ENCODE data around the gene LRMDA.

Gene LRMDA

GRCh38 chr10:76329891-76330575 is 898.6 kb downstream of the LRMDA start:
- Histone ChIP-seq H3K9ac (no peak overlapping the region), H3K27me3 (ENCODE audit: insufficient read depth, low read depth) (no peaks in the 10 kb centered on the region), H3K27ac (no peak overlapping the region), H3K79me2 (ENCODE audit: insufficient read depth, low read depth) (no peaks in the 10 kb centered on the region), H3K4me3 (IDR thresholded peaks at IDR 0.05; ENCODE audit: insufficient read depth, low read depth, low read length) (no peak overlapping the region), H3K36me3 (ENCODE audit: insufficient read depth) (no peaks in the 10 kb centered on the region), H4K20me1 (ENCODE audit: insufficient read depth) (no peaks in the 10 kb centered on the region), H3K4me1 (ENCODE audit: low read depth, poor library complexity, severe bottlenecking) (no peaks in the 10 kb centered on the region), H2AFZ (ENCODE audit: low read depth) (no peak overlapping the region), H3K4me2 (no peak overlapping the region)
- TF ChIP-seq CTCF (conservative IDR thresholded peaks at IDR 0.05; ENCODE audit: low read depth, low read length): no peak

GRCh38 chr10:76331742-76332141 is 900.3 kb downstream of the LRMDA start:
- H4K20me1 ChIP-seq (ENCODE audit: insufficient read depth): no peaks in the 10 kb centered on the region
- H3K27me3 ChIP-seq (ENCODE audit: insufficient read depth, low read depth): no peaks in the 10 kb centered on the region
- H3K4me1 ChIP-seq (ENCODE audit: low read depth, poor library complexity, severe bottlenecking): peaks cover 5% of the 10 kb centered on the region
- H3K27ac ChIP-seq: no peak overlapping the region
- no peak for TF ChIP-seq CTCF (conservative IDR thresholded peaks at IDR 0.05; ENCODE audit: low read depth, low read length)
- no peak overlapping the region for H2AFZ ChIP-seq (ENCODE audit: low read depth)
- no peak overlapping the region for H3K4me3 ChIP-seq (IDR thresholded peaks at IDR 0.05; ENCODE audit: insufficient read depth, low read depth, low read length)
- H3K9ac ChIP-seq: no peak overlapping the region
- no peaks in the 10 kb centered on the region for H3K36me3 ChIP-seq (ENCODE audit: insufficient read depth)
- no peak overlapping the region for H3K4me2 ChIP-seq
- no peaks in the 10 kb centered on the region for H3K79me2 ChIP-seq (ENCODE audit: insufficient read depth, low read depth)

- H3K4me1 ChIP-seq (ENCODE audit: low read depth, poor library complexity, severe bottlenecking): peaks cover 21% of the 10 kb centered on the region
- no peak overlapping the region for H2AFZ ChIP-seq (ENCODE audit: low read depth)
- no peaks in the 10 kb centered on the region for H4K20me1 ChIP-seq (ENCODE audit: insufficient read depth)
- H3K79me2 ChIP-seq (ENCODE audit: insufficient read depth, low read depth): no peaks in the 10 kb centered on the region
- H3K4me2 ChIP-seq: no peak overlapping the region
- no peak overlapping the region for H3K27ac ChIP-seq
- H3K9ac ChIP-seq: no peak overlapping the region
- no peak overlapping the region for H3K4me3 ChIP-seq (IDR thresholded peaks at IDR 0.05; ENCODE audit: insufficient read depth, low read depth, low read length)
- TF ChIP-seq CTCF (conservative IDR thresholded peaks at IDR 0.05; ENCODE audit: low read depth, low read length): no peak
- no peaks in the 10 kb centered on the region for H3K27me3 ChIP-seq (ENCODE audit: insufficient read depth, low read depth)
- H3K36me3 ChIP-seq (ENCODE audit: insufficient read depth): no peaks in the 10 kb centered on the region
Observed at GRCh38 chr10:76333326-76333725, 901.9 kb downstream of the LRMDA start.

GRCh38 chr10:76333796-76334195 is 902.4 kb downstream of the LRMDA start:
- Histone ChIP-seq H3K4me1 (ENCODE audit: low read depth, poor library complexity, severe bottlenecking) (peaks cover 25% of the 10 kb centered on the region), H3K4me2 (no peak overlapping the region), H3K36me3 (ENCODE audit: insufficient read depth) (no peaks in the 10 kb centered on the region), H3K27me3 (ENCODE audit: insufficient read depth, low read depth) (no peaks in the 10 kb centered on the region), H2AFZ (ENCODE audit: low read depth) (no peak overlapping the region), H3K4me3 (IDR thresholded peaks at IDR 0.05; ENCODE audit: insufficient read depth, low read depth, low read length) (no peak overlapping the region), H3K27ac (no peak overlapping the region), H4K20me1 (ENCODE audit: insufficient read depth) (no peaks in the 10 kb centered on the region), H3K79me2 (ENCODE audit: insufficient read depth, low read depth) (no peaks in the 10 kb centered on the region), H3K9ac (no peak overlapping the region)
- no peak for TF ChIP-seq CTCF (conservative IDR thresholded peaks at IDR 0.05; ENCODE audit: low read depth, low read length)
